Endothelial cell (in vitro differentiated cells): Measurements from ENCODE around the gene MYO3B. TPM values are rescaled to one million over a fixed set of nuclear protein-coding genes. Genes with fewer than 3 reads are reported as not detected.

Experiments used
- DNase-seq: peaks from one replicate; pipeline ENCODE4 v3.0.0; 2021; ENCODE audit warnings: low spot score
- H3K27ac Mint-ChIP-seq: one replicate; pipeline ENCODE4 v1.8.0; 2021; ENCODE audit warnings: mixed read lengths, inconsistent platforms; ENCODE audit not compliant: unreplicated experiment
- H3K27me3 Mint-ChIP-seq: one replicate; pipeline ENCODE4 v1.8.0; 2021; ENCODE audit warnings: mild to moderate bottlenecking, moderate library complexity, mixed read lengths, inconsistent platforms; ENCODE audit not compliant: unreplicated experiment
- H3K36me3 Mint-ChIP-seq: one replicate; pipeline ENCODE4 v1.8.0; 2021; ENCODE audit warnings: mild to moderate bottlenecking, low read depth, mixed read lengths, inconsistent platforms; ENCODE audit not compliant: unreplicated experiment
- H3K4me1 Mint-ChIP-seq: one replicate; pipeline ENCODE4 v1.8.0; 2021; ENCODE audit warnings: mild to moderate bottlenecking, mixed read lengths, inconsistent platforms; ENCODE audit not compliant: unreplicated experiment
- H3K4me3 Mint-ChIP-seq: one replicate; pipeline ENCODE4 v1.8.0; 2021; ENCODE audit warnings: mild to moderate bottlenecking, mixed read lengths, inconsistent platforms; ENCODE audit not compliant: unreplicated experiment
- H3K9me3 Mint-ChIP-seq: one replicate; pipeline ENCODE4 v1.8.0; 2021; ENCODE audit warnings: mixed read lengths, inconsistent platforms; ENCODE audit not compliant: unreplicated experiment
- CTCF ChIP-seq: fragments of 200-600 bp; sonication (generic); IDR thresholded peaks from one replicate; pipeline ENCODE4 v1.5.0; 2021; ENCODE audit warnings: antibody characterized with exemption; ENCODE audit not compliant: unreplicated experiment
- total RNA-seq: library from RNA; stranded (reverse); fragmentation: NEBNext Ultra II Directional; extraction: Animal tissue kit (Norgen Biotek cat#: 25700); gene quantifications from one replicate; pipeline ENCODE4 v1.2.1, GENCODE V29; 2021; ENCODE audit not compliant: unreplicated experiment

MYO3B gene
- total RNA-seq, 1 donor from 2014 or later = 1.3 TPM

DNA sequence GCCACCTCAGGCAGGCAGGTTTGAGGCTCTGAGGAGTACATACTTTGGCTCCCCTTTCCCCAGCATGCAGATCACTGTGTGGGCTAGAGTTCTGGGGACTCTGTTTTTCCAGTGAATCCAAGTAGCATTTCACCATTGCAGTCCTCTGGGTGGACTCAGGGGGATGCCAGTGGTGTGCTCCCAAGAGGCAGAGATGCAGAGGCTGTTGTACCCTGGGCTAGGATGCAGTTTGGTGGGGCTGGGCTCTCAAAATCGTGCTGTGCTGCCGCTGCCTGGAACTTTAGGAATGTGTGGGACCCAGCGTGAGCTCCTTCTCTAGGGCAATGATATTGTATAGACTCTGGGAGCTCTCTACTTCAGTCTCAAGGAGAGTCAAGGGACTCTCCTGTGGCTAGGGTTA, 104.9 kb downstream of the MYO3B start:
- Mint-ChIP-seq H3K4me3 (no peak overlapping the region), H3K36me3 (no peaks in the 10 kb centered on the region), H3K4me1 (no peaks in the 10 kb centered on the region), H3K9me3 (no peaks in the 10 kb centered on the region), H3K27me3 (peaks cover 2% of the 10 kb centered on the region), H3K27ac (no peak overlapping the region)
- TF ChIP-seq CTCF = no peak
- no peak for DNase-seq

GRCh38 chr2:170284205-170284604, 106.3 kb downstream of the MYO3B start:
- H3K9me3 Mint-ChIP-seq = no peaks in the 10 kb centered on the region
- no peak overlapping the region for H3K27ac Mint-ChIP-seq
- H3K4me3 Mint-ChIP-seq = no peak overlapping the region
- no peak for DNase-seq
- no peak for TF ChIP-seq CTCF
- no peaks in the 10 kb centered on the region for H3K4me1 Mint-ChIP-seq
- no peaks in the 10 kb centered on the region for H3K36me3 Mint-ChIP-seq
- peaks cover 2% of the 10 kb centered on the region for H3K27me3 Mint-ChIP-seq

DNA sequence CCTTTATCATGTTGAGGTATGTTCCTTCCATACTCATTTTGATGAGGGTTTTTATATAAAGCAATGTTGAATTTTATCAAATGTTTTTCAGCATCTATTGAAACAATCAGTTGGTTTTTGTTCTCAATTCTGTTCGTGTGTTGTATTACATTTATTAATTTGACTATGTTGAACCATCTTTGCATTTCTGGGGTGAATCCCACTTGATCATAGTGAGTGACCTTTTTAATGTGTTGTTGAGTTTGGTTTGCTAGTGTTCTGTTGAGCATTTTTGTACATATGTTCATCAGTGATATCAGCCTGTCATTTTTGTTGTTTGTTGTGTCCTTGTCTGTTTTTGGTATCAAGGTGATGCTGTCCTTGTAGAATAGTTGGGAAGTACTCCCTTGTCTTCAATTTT, 110.9 kb downstream of the MYO3B start:
- no peaks in the 10 kb centered on the region for H3K4me1 Mint-ChIP-seq
- peaks cover 4% of the 10 kb centered on the region for H3K9me3 Mint-ChIP-seq
- no peak overlapping the region for H3K4me3 Mint-ChIP-seq
- TF ChIP-seq CTCF = no peak
- H3K27me3 Mint-ChIP-seq = no peaks in the 10 kb centered on the region
- H3K27ac Mint-ChIP-seq = no peak overlapping the region
- no peak for DNase-seq
- no peaks in the 10 kb centered on the region for H3K36me3 Mint-ChIP-seq

DNA sequence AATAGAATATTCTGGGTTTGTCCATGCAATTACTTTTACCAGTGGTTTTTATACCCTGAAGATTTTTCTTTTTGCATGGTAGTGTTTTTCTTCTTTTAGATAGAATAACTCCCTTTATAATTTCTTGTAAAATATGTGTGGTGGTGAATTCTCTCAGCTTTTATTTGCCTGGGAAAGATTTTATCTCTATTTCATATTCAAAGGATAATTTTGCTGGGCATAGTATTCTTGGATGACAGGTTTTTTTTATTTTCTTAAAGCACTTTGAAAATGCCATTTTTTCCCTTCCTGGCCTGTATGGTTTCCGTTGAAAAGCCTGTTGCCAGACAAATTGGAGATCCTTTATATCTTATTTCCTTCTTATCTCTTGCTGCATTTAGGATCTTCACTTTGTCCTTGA, 113.5 kb downstream of the MYO3B start:
- TF ChIP-seq CTCF = no peak
- Mint-ChIP-seq H3K36me3 (no peaks in the 10 kb centered on the region), H3K27ac (no peak overlapping the region), H3K4me3 (no peak overlapping the region), H3K4me1 (no peaks in the 10 kb centered on the region), H3K27me3 (no peaks in the 10 kb centered on the region), H3K9me3 (peaks cover 4% of the 10 kb centered on the region)
- no peak for DNase-seq

GRCh38 chr2:170292415-170292814, 114.5 kb downstream of the MYO3B start:
- Mint-ChIP-seq H3K36me3 (no peaks in the 10 kb centered on the region), H3K4me3 (no peak overlapping the region), H3K9me3 (peaks cover 4% of the 10 kb centered on the region), H3K27ac (no peak overlapping the region), H3K27me3 (no peaks in the 10 kb centered on the region), H3K4me1 (no peaks in the 10 kb centered on the region)
- no peak for DNase-seq
- no peak for TF ChIP-seq CTCF
